Measurements from ENCODE around the gene THADA.

- TF ChIP-seq L3MBTL2 (conservative IDR thresholded peaks at IDR 0.05) = no peak
- no peak for TF ChIP-seq SP1 (IDR thresholded peaks at IDR 0.05)
- TF ChIP-seq SUZ12 (IDR thresholded peaks at IDR 0.05) = no peak
- TF ChIP-seq BHLHE40 (IDR thresholded peaks at IDR 0.05; ENCODE audit: borderline replicate concordance) = no peak
- TF ChIP-seq ELF4 (IDR thresholded peaks at IDR 0.05) = no peak
- no peak for TF ChIP-seq ZNF384 (IDR thresholded peaks at IDR 0.05)
- no peak for TF ChIP-seq ARNT (IDR thresholded peaks at IDR 0.05)
Observed at GRCh38 chr2:43358410-43359201, 237.2 kb downstream of the THADA start.
